Stimulated activated naive B cell treated with anti-CD40 and anti-IgM and Interleukin-4, amounts not matched to agents 10 μg/mL and 1 μg/mL and 100 μg/mL, for 72 hours (primary cell): ENCODE data around the gene IGFBPL1.
"Not testable (repeated sequence)": the region's sequence is repeated elsewhere in the genome, so short reads cannot be mapped to it uniquely, and the experiment has no call there.

Experiments
- ATAC-seq, 2 donors: fragments of 150-1000 bp; cut with Tn5 transposase; replicated peaks; 2 replicates each; pipeline ENCODE4 v1.10.0; 2021; ENCODE audit warnings: moderate library complexity in 1 of 2
- DNase-seq: peaks from one replicate; pipeline ENCODE4 v3.0.0; 2021
- H3K27ac Mint-ChIP-seq: one replicate; pipeline ENCODE4 v1.8.0; 2022; ENCODE audit warnings: mild to moderate bottlenecking, mixed read lengths
- H3K27me3 Mint-ChIP-seq, 2 donors: one replicate each; pipeline ENCODE4 v1.8.0; 2022; ENCODE audit warnings: mixed read lengths in 2 of 2
- H3K36me3 Mint-ChIP-seq, 2 donors: one replicate each; pipeline ENCODE4 v1.8.0; 2022; ENCODE audit warnings: mixed read lengths in 2 of 2, mild to moderate bottlenecking in 1 of 2
- H3K4me1 Mint-ChIP-seq, 2 donors: one replicate each; pipeline ENCODE4 v1.8.0; 2022; ENCODE audit warnings: mixed read lengths in 2 of 2, mild to moderate bottlenecking in 1 of 2
- H3K4me3 Mint-ChIP-seq, 2 donors: one replicate each; pipeline ENCODE4 v1.8.0; 2022; ENCODE audit warnings: mild to moderate bottlenecking in 2 of 2, mixed read lengths in 2 of 2, moderate library complexity in 1 of 2
- H3K9me3 Mint-ChIP-seq, 2 donors: one replicate each; pipeline ENCODE4 v1.8.0; 2022; ENCODE audit warnings: mixed read lengths in 2 of 2, mild to moderate bottlenecking in 1 of 2

IGFBPL1 gene

GRCh38 chr9:38399191-38399590 is 25.1 kb downstream of the IGFBPL1 start:
- H3K27ac Mint-ChIP-seq, H3K9me3 Mint-ChIP-seq: not testable (repeated sequence)
- peaks cover 25 to 50% of the 10 kb centered on the region in 2 donors for H3K36me3 Mint-ChIP-seq

GRCh38 chr9:38396371-38396671 is 27.9 kb downstream of the IGFBPL1 start:
- DNase-seq (no peak), ATAC-seq (no peak)
- Mint-ChIP-seq H3K9me3 (no peaks in the 10 kb centered on the region), H3K27me3 (peaks cover under 1 to 11% of the 10 kb centered on the region in 2 donors), H3K4me3 (no peak overlapping the region), H3K36me3 (peaks cover 25 to 50% of the 10 kb centered on the region in 2 donors), H3K27ac (no peak overlapping the region), H3K4me1 (peaks cover 17 to 30% of the 10 kb centered on the region in 2 donors)

More at GRCh38 chr9:38399191-38399590, 25.1 kb downstream of the IGFBPL1 start:
- ATAC-seq, H3K4me3 Mint-ChIP-seq, DNase-seq: not testable (repeated sequence)
- Mint-ChIP-seq H3K27me3 (peaks cover 8 to 21% of the 10 kb centered on the region in 2 donors), H3K4me1 (peaks cover 6 to 10% of the 10 kb centered on the region in 2 donors)

DNA sequence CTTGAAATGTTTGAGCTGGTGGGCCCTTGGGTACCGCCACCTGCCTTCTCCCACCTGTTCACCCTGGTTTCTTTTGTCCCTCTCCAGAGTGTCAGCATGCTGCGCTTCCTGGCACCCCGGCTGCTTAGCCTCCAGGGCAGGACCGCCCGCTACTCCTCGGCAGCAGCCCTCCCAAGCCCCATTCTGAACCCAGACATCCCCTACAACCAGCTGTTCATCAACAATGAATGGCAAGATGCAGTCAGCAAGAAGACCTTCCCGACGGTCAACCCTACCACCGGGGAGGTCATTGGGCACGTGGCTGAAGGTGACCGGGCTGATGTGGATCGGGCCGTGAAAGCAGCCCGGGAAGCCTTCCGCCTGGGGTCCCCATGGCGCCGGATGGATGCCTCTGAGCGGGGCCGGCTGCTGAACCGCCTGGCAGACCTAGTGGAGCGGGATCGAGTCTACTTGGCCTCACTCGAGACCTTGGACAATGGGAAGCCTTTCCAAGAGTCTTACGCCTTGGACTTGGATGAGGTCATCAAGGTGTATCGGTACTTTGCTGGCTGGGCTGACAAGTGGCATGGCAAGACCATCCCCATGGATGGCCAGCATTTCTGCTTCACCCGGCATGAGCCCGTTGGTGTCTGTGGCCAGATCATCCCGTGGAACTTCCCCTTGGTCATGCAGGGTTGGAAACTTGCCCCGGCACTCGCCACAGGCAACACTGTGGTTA is 28.4 kb downstream of the IGFBPL1 start:
- no peak overlapping the region for H3K4me3 Mint-ChIP-seq
- H3K36me3 Mint-ChIP-seq: peaks cover 25 to 50% of the 10 kb centered on the region in 2 donors
- DNase-seq: no peak
- ATAC-seq: no peak
- no peak overlapping the region for H3K27ac Mint-ChIP-seq
- peaks cover 6 to 11% of the 10 kb centered on the region in 2 donors for H3K27me3 Mint-ChIP-seq
- peaks cover 17 to 25% of the 10 kb centered on the region in 2 donors for H3K4me1 Mint-ChIP-seq
- no peaks in the 10 kb centered on the region for H3K9me3 Mint-ChIP-seq

- Mint-ChIP-seq H3K27ac (no peak overlapping the region), H3K27me3 (peaks cover 7 to 13% of the 10 kb centered on the region in 2 donors), H3K4me3 (no peak overlapping the region), H3K9me3 (no peaks in the 10 kb centered on the region), H3K36me3 (peaks cover 24 to 48% of the 10 kb centered on the region in 2 donors), H3K4me1 (peaks cover 15 to 20% of the 10 kb centered on the region in 2 donors)
- ATAC-seq (no peak), DNase-seq (no peak)
Observed at GRCh38 chr9:38394416-38394815, 29.8 kb downstream of the IGFBPL1 start.

GRCh38 chr9:38393128-38393796 is 31.0 kb downstream of the IGFBPL1 start:
- peak overlapping the region; percentile 95 for H3K27ac Mint-ChIP-seq
- H3K27me3 Mint-ChIP-seq: peaks cover 7 to 13% of the 10 kb centered on the region in 2 donors
- peaks cover 17 to 37% of the 10 kb centered on the region in 2 donors for H3K36me3 Mint-ChIP-seq
- ATAC-seq (peak in 1 of 2 donors; percentile 12), DNase-seq (no peak)
- peaks cover 15 to 20% of the 10 kb centered on the region in 2 donors for H3K4me1 Mint-ChIP-seq
- H3K9me3 Mint-ChIP-seq: no peaks in the 10 kb centered on the region
- H3K4me3 Mint-ChIP-seq: peak overlapping the region; percentile 96 to 98

- peak within 1 kb of the TSS; percentile 96 to 98 for H3K4me3 Mint-ChIP-seq
- H3K9me3 Mint-ChIP-seq: no peaks in the 10 kb centered on the region
- H3K27ac Mint-ChIP-seq: peak within 1 kb of the TSS; percentile 95
- DNase-seq: peak; percentile 75
- H3K27me3 Mint-ChIP-seq: peaks cover 7 to 13% of the 10 kb centered on the region in 2 donors
- peaks cover 15 to 20% of the 10 kb centered on the region in 2 donors for H3K4me1 Mint-ChIP-seq
- H3K36me3 Mint-ChIP-seq: peaks cover 17 to 31% of the 10 kb centered on the region in 2 donors
- ATAC-seq: peak; percentile 99
Observed at GRCh38 chr9:38392235-38393127, 31.8 kb downstream of the IGFBPL1 start, which contains the start of gene ALDH1B1. ALDH1B1 (plus strand) TSS chr9:38392702; CDS start chr9:38395749, 3,047 bp downstream.

DNA sequence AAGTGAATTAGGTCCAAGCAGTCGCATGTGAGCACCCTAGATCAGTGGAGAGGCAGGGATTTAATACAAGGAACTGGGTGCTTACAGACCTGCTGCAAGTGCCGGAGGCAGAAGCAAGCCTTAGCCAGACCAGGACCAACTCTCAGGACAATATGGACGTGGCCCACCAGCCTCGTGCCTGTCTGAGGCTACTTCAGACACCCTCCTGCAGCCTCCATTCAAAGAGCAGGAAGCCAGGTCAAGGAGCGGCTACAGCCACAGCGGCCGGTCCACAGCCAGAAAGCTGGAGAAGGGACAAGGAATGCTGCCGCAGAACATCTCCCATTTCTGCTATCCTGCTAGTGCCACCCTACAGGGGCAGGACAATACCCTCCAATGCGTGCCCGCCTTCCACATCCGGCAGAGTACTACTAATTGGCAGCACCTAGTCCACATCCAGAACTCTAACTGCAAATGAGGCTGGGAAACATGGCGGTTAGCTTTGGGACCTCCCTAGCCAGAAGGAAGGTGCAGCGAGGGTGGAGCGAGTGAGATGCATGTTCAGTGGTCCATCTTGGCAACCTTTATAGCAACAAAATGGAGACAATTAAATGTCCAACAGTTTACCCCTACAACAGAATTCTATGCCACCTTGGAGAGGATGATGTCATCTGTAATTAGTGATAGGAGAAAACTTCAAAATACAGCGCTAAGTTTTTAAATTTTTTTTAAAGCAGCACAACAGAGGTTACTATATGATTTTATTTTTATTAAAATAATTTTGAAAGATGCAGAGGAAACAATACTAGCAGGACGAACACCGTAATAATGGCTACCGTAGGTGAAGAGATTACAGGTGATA is 32.8 kb downstream of the IGFBPL1 start:
- no peak overlapping the region for H3K27ac Mint-ChIP-seq

GRCh38 chr9:38390851-38391250 is 33.4 kb downstream of the IGFBPL1 start:
- peaks cover 7 to 13% of the 10 kb centered on the region in 2 donors for H3K27me3 Mint-ChIP-seq

More for the DNA sequence above, 32.8 kb downstream of the IGFBPL1 start:
- H3K4me3 Mint-ChIP-seq: peak overlapping the region; percentile 96 to 98
- H3K36me3 Mint-ChIP-seq: peaks cover 11 to 21% of the 10 kb centered on the region in 2 donors
- peaks cover 7 to 13% of the 10 kb centered on the region in 2 donors for H3K27me3 Mint-ChIP-seq
- peaks cover 13 to 20% of the 10 kb centered on the region in 2 donors for H3K4me1 Mint-ChIP-seq
- no peaks in the 10 kb centered on the region for H3K9me3 Mint-ChIP-seq
- DNase-seq (no peak), ATAC-seq (no peak)

DNA sequence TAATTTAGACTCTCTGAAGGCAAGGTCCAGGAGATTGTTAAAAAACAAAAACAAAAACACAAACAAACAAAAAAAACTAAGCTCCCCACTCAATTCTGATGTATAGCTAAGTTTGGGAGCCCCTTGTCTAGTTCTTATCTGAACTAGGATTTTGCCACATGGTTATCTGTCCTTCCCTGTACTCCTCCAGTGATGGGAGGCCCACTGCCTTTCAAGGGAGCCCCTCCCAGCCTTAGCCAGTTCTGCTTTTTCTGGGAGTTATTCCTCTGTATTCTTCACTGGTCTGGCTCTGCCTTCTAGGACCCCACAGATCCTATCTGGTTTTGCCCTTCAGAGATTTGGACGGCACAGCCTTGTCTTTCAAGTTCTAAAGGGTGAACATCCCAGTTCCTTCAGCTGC is 33.8 kb downstream of the IGFBPL1 start:
- peaks cover 13 to 20% of the 10 kb centered on the region in 2 donors for H3K4me1 Mint-ChIP-seq
- peaks cover 7 to 17% of the 10 kb centered on the region in 2 donors for H3K27me3 Mint-ChIP-seq
- no peak for ATAC-seq
- H3K9me3 Mint-ChIP-seq: no peaks in the 10 kb centered on the region
- no peak overlapping the region for H3K4me3 Mint-ChIP-seq
- H3K27ac Mint-ChIP-seq: no peak overlapping the region
- DNase-seq: no peak
- H3K36me3 Mint-ChIP-seq: peaks cover 3 to 10% of the 10 kb centered on the region in 2 donors

More at GRCh38 chr9:38390851-38391250, 33.4 kb downstream of the IGFBPL1 start:
- DNase-seq (no peak), ATAC-seq (no peak)
- Mint-ChIP-seq H3K9me3 (no peaks in the 10 kb centered on the region), H3K4me1 (peaks cover 13 to 20% of the 10 kb centered on the region in 2 donors), H3K27ac (no peak overlapping the region), H3K4me3 (no peak overlapping the region), H3K36me3 (peaks cover 6 to 14% of the 10 kb centered on the region in 2 donors)

DNA sequence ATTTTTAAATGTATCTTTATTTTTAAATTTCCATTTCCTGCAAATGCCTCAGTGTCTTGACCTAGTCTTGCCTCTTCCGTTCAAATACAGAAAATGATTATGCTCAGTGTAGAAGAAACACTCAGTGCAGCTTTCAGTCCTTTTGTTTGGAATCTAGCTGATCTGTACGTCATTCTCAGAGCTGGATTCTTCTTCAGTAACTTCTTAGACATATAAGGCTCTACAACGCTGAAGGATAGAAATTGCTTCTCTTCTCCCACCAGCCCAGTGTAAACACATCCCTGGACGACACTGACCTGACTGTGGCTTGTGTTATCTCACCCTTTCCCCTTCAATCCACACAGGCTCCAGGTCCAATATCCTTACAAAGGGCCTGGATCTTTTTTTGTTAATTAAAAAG is 34.9 kb downstream of the IGFBPL1 start:
- Mint-ChIP-seq H3K9me3 (peaks cover 6% of the 10 kb centered on the region in 2 donors), H3K27ac (no peak overlapping the region), H3K4me1 (peaks cover 11 to 20% of the 10 kb centered on the region in 2 donors), H3K36me3 (peaks cover 0 to 5% of the 10 kb centered on the region in 2 donors), H3K27me3 (peaks cover 14 to 28% of the 10 kb centered on the region in 2 donors), H3K4me3 (no peak overlapping the region)
- DNase-seq: no peak
- ATAC-seq: no peak

GRCh38 chr9:38388283-38389223 is 35.7 kb downstream of the IGFBPL1 start:
- DNase-seq (no peak), ATAC-seq (no peak)
- Mint-ChIP-seq H3K4me1 (peaks cover 8 to 14% of the 10 kb centered on the region in 2 donors), H3K9me3 (peaks cover 6% of the 10 kb centered on the region in 2 donors), H3K27me3 (peaks cover 14 to 34% of the 10 kb centered on the region in 2 donors), H3K27ac (no peak overlapping the region), H3K4me3 (no peak overlapping the region), H3K36me3 (peaks cover 0 to 4% of the 10 kb centered on the region in 2 donors)

GRCh38 chr9:38387751-38388150 is 36.5 kb downstream of the IGFBPL1 start:
- H3K9me3 Mint-ChIP-seq: peaks cover 6% of the 10 kb centered on the region in 2 donors
- H3K36me3 Mint-ChIP-seq: peaks cover 0 to 4% of the 10 kb centered on the region in 2 donors
- ATAC-seq: no peak
- H3K27ac Mint-ChIP-seq: no peak overlapping the region
- H3K27me3 Mint-ChIP-seq: peaks cover 14 to 34% of the 10 kb centered on the region in 2 donors
- H3K4me1 Mint-ChIP-seq: peaks cover 3 to 6% of the 10 kb centered on the region in 2 donors
- no peak overlapping the region for H3K4me3 Mint-ChIP-seq
- no peak for DNase-seq
